Limb (tissue), 2 donors: Measurements from ENCODE around the gene EGFR.
A peak's percentile ranks its signal among the peaks of the same experiment; 100 is the strongest.

ENCODE experiments used
- DNase-seq, 2 donors: peaks; one replicate each; pipeline ENCODE4 v3.0.0-alpha.2; 2016; ENCODE audit errors: extremely low spot score in 2 of 2

The EGFR gene

GRCh38 chr7:55124989-55125875 lies 106.4 kb downstream of the EGFR start:
- no peak for DNase-seq

- no peak for DNase-seq
These were observed 108.3 kb downstream of the EGFR start for GRCh38 chr7:55127135-55127551.

GRCh38 chr7:55127622-55128081 lies 108.8 kb downstream of the EGFR start:
- DNase-seq, result no peak

GRCh38 chr7:55128693-55129394 lies 110.0 kb downstream of the EGFR start:
- DNase-seq, result no peak

GRCh38 chr7:55129541-55130394 lies 111.0 kb downstream of the EGFR start:
- DNase-seq, result no peak

- DNase-seq, result no peak
These were observed 111.8 kb downstream of the EGFR start for GRCh38 chr7:55130395-55131141.

- no peak for DNase-seq
These were observed 112.5 kb downstream of the EGFR start for GRCh38 chr7:55131142-55131929.

- peak in 1 of 2 donors; percentile 12 for DNase-seq
These were observed 113.7 kb downstream of the EGFR start for GRCh38 chr7:55132550-55132889.

- peak in 1 of 2 donors; percentile 22 for DNase-seq
These were observed 114.2 kb downstream of the EGFR start for GRCh38 chr7:55132890-55133551.

GRCh38 chr7:55133630-55134358 lies 115.0 kb downstream of the EGFR start:
- DNase-seq, result peak in 1 of 2 donors; percentile 31

- no peak for DNase-seq
These were observed 115.5 kb downstream of the EGFR start for GRCh38 chr7:55134359-55134725.

GRCh38 chr7:55134786-55135185 lies 116.0 kb downstream of the EGFR start:
- no peak for DNase-seq

GRCh38 chr7:55135462-55135861 lies 116.6 kb downstream of the EGFR start:
- DNase-seq, result no peak

- DNase-seq, result no peak
These were observed 119.8 kb downstream of the EGFR start for GRCh38 chr7:55138663-55139062.

GRCh38 chr7:55140221-55140940 lies 121.6 kb downstream of the EGFR start:
- DNase-seq, result no peak

GRCh38 chr7:55140941-55141278 lies 122.1 kb downstream of the EGFR start:
- DNase-seq, result no peak

GRCh38 chr7:55142919-55143600 lies 124.2 kb downstream of the EGFR start:
- no peak for DNase-seq
